Measurements from ENCODE around the gene GGCX.

GRCh38 chr2:85528355-85528754 is 32.9 kb downstream of the GGCX start:
- TF ChIP-seq CTCF (IDR thresholded peaks at IDR 0.05 in 4 of 5, conservative IDR thresholded peaks at IDR 0.05 in 1 of 5) (no peak), POLR2A (IDR thresholded peaks at IDR 0.05) (no peak)

Measured in gastrocnemius medialis (tissue), 4 donors.